ENCODE results near the gene SIRT4. TPM values are rescaled to one million over a fixed set of nuclear protein-coding genes. Genes with fewer than 3 reads are reported as not detected.
A peak's percentile ranks its signal among the peaks of the same experiment; 100 is the strongest.

Gene SIRT4
- polyA plus RNA-seq, 3 donors: 0.56 to 0.93 (median 0.91) TPM

GRCh38 chr12:120267736-120268135 lies 34.4 kb upstream of the SIRT4 start:
- no peak overlapping the region for H3K27ac ChIP-seq (ENCODE audit: low read depth, low read length)
- 36 to 60% (median 41%) methylated on average over 4 of the region's 4 CpGs for WGBS, 3 donors

- WGBS, 3 donors: 91 to 96% (median 92%) methylated on average over 6 of the region's 6 CpGs
- H3K27ac ChIP-seq (ENCODE audit: low read depth, low read length): no peak overlapping the region
These were observed 25.4 kb upstream of the SIRT4 start for GRCh38 chr12:120276734-120277133.

GRCh38 chr12:120278137-120279069 lies 23.7 kb upstream of the SIRT4 start:
- H3K27ac ChIP-seq (ENCODE audit: low read depth, low read length): no peak overlapping the region
- 93 to 96% (median 95%) methylated on average over 37 to 55 of the region's 57 CpGs for WGBS, 3 donors

- WGBS, 3 donors: 79 to 81% (median 79%) methylated on average over 7 of the region's 7 CpGs
- H3K27ac ChIP-seq (ENCODE audit: low read depth, low read length): no peak overlapping the region
These were observed 18.8 kb upstream of the SIRT4 start for GRCh38 chr12:120283318-120283717.

- WGBS, 3 donors: 78 to 90% (median 85%) methylated on average over 3 of the region's 3 CpGs
- H3K27ac ChIP-seq (ENCODE audit: low read depth, low read length): no peak overlapping the region
These were observed 17.7 kb upstream of the SIRT4 start for GRCh38 chr12:120284381-120284780.

GRCh38 chr12:120286768-120287490 lies 15.2 kb upstream of the SIRT4 start:
- WGBS, 3 donors: 66 to 73% (median 68%) methylated on average over 7 of the region's 7 CpGs
- no peak overlapping the region for H3K27ac ChIP-seq (ENCODE audit: low read depth, low read length)

- no peak overlapping the region for H3K27ac ChIP-seq (ENCODE audit: low read depth, low read length)
- WGBS, 3 donors: 81 to 91% (median 83%) methylated on average over 12 of the region's 12 CpGs
These were observed 14.6 kb upstream of the SIRT4 start for GRCh38 chr12:120287491-120287890.

- no peak overlapping the region for H3K27ac ChIP-seq (ENCODE audit: low read depth, low read length)
- 17 to 30% (median 27%) methylated on average over 22 of the region's 22 CpGs for WGBS, 3 donors
These were observed 11.4 kb upstream of the SIRT4 start for GRCh38 chr12:120290609-120291305.

- peak overlapping the region; percentile 28 for H3K27ac ChIP-seq (ENCODE audit: low read depth, low read length)
- 0% methylated on average over 17 of the region's 17 CpGs for WGBS, 3 donors
These were observed 9.8 kb upstream of the SIRT4 start for GRCh38 chr12:120292411-120292660.

GRCh38 chr12:120292661-120293531 lies 9.2 kb upstream of the SIRT4 start, which contains the start of gene RNU4-1:
RNU4-1 (minus strand) TSS chr12:120293237.
- WGBS, 3 donors: 0 to 1% (median 0%) methylated on average over 29 of the region's 29 CpGs
- peak within 1 kb of the TSS; percentile 28 for H3K27ac ChIP-seq (ENCODE audit: low read depth, low read length)

GRCh38 chr12:120314220-120314619 lies 12.1 kb downstream of the SIRT4 start:
- WGBS, 3 donors: 55 to 64% (median 57%) methylated on average over 5 of the region's 5 CpGs

GRCh38 chr12:120316798-120317223 lies 14.7 kb downstream of the SIRT4 start:
- no peak overlapping the region for H3K27ac ChIP-seq (ENCODE audit: low read depth, low read length)
- 22 to 45% (median 41%) methylated on average over 9 of the region's 9 CpGs for WGBS, 3 donors

More at GRCh38 chr12:120314220-120314619, 12.1 kb downstream of the SIRT4 start:
- no peak overlapping the region for H3K27ac ChIP-seq (ENCODE audit: low read depth, low read length)

GRCh38 chr12:120317224-120318105 lies 15.3 kb downstream of the SIRT4 start:
- WGBS, 3 donors: 1 to 2% (median 1%) methylated on average over 42 of the region's 42 CpGs
- H3K27ac ChIP-seq (ENCODE audit: low read depth, low read length): no peak overlapping the region

GRCh38 chr12:120321382-120322202 lies 19.5 kb downstream of the SIRT4 start:
- no peak overlapping the region for H3K27ac ChIP-seq (ENCODE audit: low read depth, low read length)
- WGBS, 3 donors: 30 to 69% (median 60%) methylated on average over 13 of the region's 13 CpGs

- H3K27ac ChIP-seq (ENCODE audit: low read depth, low read length): no peak overlapping the region
- 55 to 92% (median 85%) methylated on average over 2 of the region's 2 CpGs for WGBS, 3 donors
These were observed 21.7 kb downstream of the SIRT4 start for GRCh38 chr12:120323772-120324171.

GRCh38 chr12:120324841-120325417 lies 22.8 kb downstream of the SIRT4 start:
- no peak overlapping the region for H3K27ac ChIP-seq (ENCODE audit: low read depth, low read length)
- 30 to 67% (median 67%) methylated on average over 9 of the region's 9 CpGs for WGBS, 3 donors

All from adipose tissue (tissue), 3 donors.